GM19238 (cell line): ENCODE data around the gene TXNDC11.

Experiments used
- DNase-seq: peaks from one replicate; pipeline ENCODE4 v3.0.0; 2011; ENCODE audit warnings: low spot score; ENCODE audit not compliant: insufficient read length

TXNDC11 gene

GRCh38 chr16:11630046-11630767, 112.5 kb downstream of the TXNDC11 start:
- DNase-seq: no peak
